HepG2 (cell line): ENCODE results near the gene ZNF316. TPM values are rescaled to one million over a fixed set of nuclear protein-coding genes. Genes with fewer than 3 reads are reported as not detected.

Experiments used
- ATAC-seq: fragments of 200-7000 bp; cut with Tn5 transposase; 3 replicates; pipeline ENCODE4 v1.9.1; 2020; ENCODE audit warnings: mild to moderate bottlenecking, moderate library complexity
- BruUV-seq: library from RNA; stranded (reverse); fragments of 400-500 nt; replicated peaks from 2 replicates; lab custom pipeline; 2021; lab: Mats Ljungman, UMichigan
- CTCF ChIA-PET: fragments of 300-600 bp; formaldehyde crosslinking; extraction: SDS; loops from one replicate; lab custom pipeline; 2021; ENCODE audit warnings: low total read pairs, inconsistent platforms, low intra/inter-chr PET ratio; lab: Yijun Ruan, JAX
- POLR2A ChIA-PET: fragments of 350-600 bp; sonication (Branson Sonifier 250); formaldehyde crosslinking; loops from one replicate; lab custom pipeline; 2020; ENCODE audit warnings: antibody characterized with exemption, inconsistent platforms; lab: Yijun Ruan, JAX
- DNase-seq: peaks from one replicate; pipeline ENCODE4 v3.0.0-alpha.2; 2015; ENCODE audit warnings: low spot score
- FAIRE-seq: peaks from 3 replicates; lab custom pipeline; 2011; peaks lifted over from hg19 to GRCh38; lab: Jason Lieb, UNC
- H2AFZ ChIP-seq: one replicate; pipeline ENCODE4 v1.6.1; 2011; ENCODE audit warnings: low read length, inconsistent platforms
- H3K27ac ChIP-seq: fragments of 300-600 bp; 3 replicates; pipeline ENCODE4 v1.8.0; 2011; ENCODE audit warnings: mixed run types, mild to moderate bottlenecking, mixed read lengths, low read length, inconsistent platforms; ENCODE audit not compliant: insufficient read depth; ENCODE audit errors: extremely low read length
- H3K27me3 ChIP-seq, 2 experiments: fragments of 200-600 bp in 1 of 2; 2 replicates in 1 of 2; 3 replicates in 1 of 2; pipeline versions ENCODE4 v1.6.0 to v1.8.0; 2011; ENCODE audit warnings: low read length in 2 of 2, mild to moderate bottlenecking in 2 of 2, moderate library complexity in 2 of 2, inconsistent platforms in 1 of 2; ENCODE audit not compliant: insufficient read depth in 2 of 2, control insufficient read depth in 1 of 2
- H3K36me3 ChIP-seq, 2 experiments: fragments of 200-600 bp in 1 of 2; replicated peaks in 1 of 2; 2 replicates in 1 of 2; 3 replicates in 1 of 2; pipeline versions ENCODE4 v1.5.1 to v1.8.0; 2011; ENCODE audit warnings: low read length in 2 of 2, inconsistent platforms in 1 of 2; ENCODE audit not compliant: insufficient read depth in 2 of 2, control insufficient read depth in 1 of 2
- H3K4me1 ChIP-seq: 2 replicates; pipeline ENCODE4 v1.5.1; 2012; ENCODE audit warnings: low read length, inconsistent platforms; ENCODE audit not compliant: insufficient read depth
- H3K4me2 ChIP-seq: 2 replicates; pipeline ENCODE4 v1.6.0; 2011; ENCODE audit warnings: low read depth, low read length, inconsistent platforms
- H3K4me3 ChIP-seq, 3 experiments: fragments of 200-600 bp in 1 of 3; sonication (generic), shearing (Covaris generic) in 1 of 3; replicated peaks in 1 of 3; 2 replicates each; pipeline ENCODE4 v1.5.1; 2011 to 2016; ENCODE audit warnings: low read length in 3 of 3, inconsistent platforms in 2 of 3, low read depth in 2 of 3, mild to moderate bottlenecking in 2 of 3, control low read depth in 1 of 3, mixed read lengths in 1 of 3; ENCODE audit not compliant: insufficient read depth in 1 of 3
- H3K79me2 ChIP-seq: one replicate; pipeline ENCODE4 v1.6.1; 2011; ENCODE audit warnings: low read length, inconsistent platforms; ENCODE audit not compliant: insufficient read depth
- H3K9ac ChIP-seq: 2 replicates; pipeline ENCODE4 v1.6.0; 2011; ENCODE audit warnings: mild to moderate bottlenecking, low read depth, low read length, inconsistent platforms; ENCODE audit not compliant: insufficient read depth
- H3K9me3 ChIP-seq: 2 replicates; pipeline ENCODE4 v1.5.1; 2012; ENCODE audit warnings: mild to moderate bottlenecking, low read length
- H4K20me1 ChIP-seq: 2 replicates; pipeline ENCODE4 v1.6.0; 2011; ENCODE audit warnings: inconsistent platforms, mild to moderate bottlenecking, low read length, moderate library complexity; ENCODE audit not compliant: insufficient read depth
- FLYWCH1 ChIP-seq: sonication (generic); formaldehyde crosslinking; IDR thresholded peaks from 2 replicates; pipeline ENCODE4 v1.8.1; 2023; ENCODE audit warnings: mild to moderate bottlenecking, missing genetic modification reagents
- GZF1 ChIP-seq: sonication (generic); formaldehyde crosslinking; IDR thresholded peaks from 2 replicates; pipeline ENCODE4 v1.5.1; 2020; ENCODE audit warnings: mild to moderate bottlenecking, missing genetic modification reagents
- TOE1 ChIP-seq: sonication (generic); formaldehyde crosslinking; IDR thresholded peaks from 2 replicates; pipeline ENCODE4 v1.4.0; 2020; ENCODE audit warnings: mild to moderate bottlenecking, missing genetic modification reagents
- ZFP36L1 ChIP-seq: sonication (generic); formaldehyde crosslinking; IDR thresholded peaks from 2 replicates; pipeline ENCODE4 v1.8.0; 2022; ENCODE audit warnings: mild to moderate bottlenecking, missing genetic modification reagents, moderate library complexity
- ZNF232 ChIP-seq: sonication (generic); formaldehyde crosslinking; IDR thresholded peaks from 2 replicates; pipeline ENCODE4 v1.4.0; 2020; ENCODE audit warnings: missing genetic modification reagents, borderline replicate concordance
- ZNF33A ChIP-seq: sonication (generic); formaldehyde crosslinking; IDR thresholded peaks from 2 replicates; pipeline ENCODE4 v1.5.1; 2020; ENCODE audit warnings: missing genetic modification reagents, mild to moderate bottlenecking, moderate library complexity, borderline replicate concordance
- ZNF672 ChIP-seq: sonication (generic); formaldehyde crosslinking; IDR thresholded peaks from 2 replicates; pipeline ENCODE4 v1.8.1; 2022; ENCODE audit warnings: missing genetic modification reagents
- WGBS: methylation state at CpG from one replicate; pipeline ENCODE4 v1.1.6; 2017; ENCODE audit warnings: low lambda C conversion rate; 5-methylcytosine and 5-hydroxymethylcytosine counted together
- in situ Hi-C: cut with HindIII; loops from 2 replicates; pipeline ENCODE4 v1.10.0; 2017; ENCODE audit warnings: low pct_unique_long_range_greater_than_20kb; ENCODE audit not compliant: extremely low pct_ligation_motif_present
- intact Hi-C: fragments of 100-400 bp; cut with micrococcal nuclease; formaldehyde crosslinking; loops from one replicate; pipeline ENCODE4 v1.10.0; 2022; ENCODE audit not compliant: unreplicated experiment
- polyA plus RNA-seq, 8 experiments: library from polyadenylated mRNA; depleted of rRNA in 3 of 8; stranded (reverse) in 7 of 8; unstranded in 1 of 8; fragments of >200 nt; fragmentation: Illumina TruSeq in 4 of 8; extraction: Trizol in 4 of 8; gene quantifications; 2 replicates each; pipeline versions ENCODE4 v1.2.1 to v1.2.3, GENCODE V29; 2011 to 2016; ENCODE audit warnings: low read depth in 4 of 8, missing spikeins in 1 of 8, mixed read lengths in 1 of 8; ENCODE audit not compliant: insufficient read depth in 1 of 8
- total RNA-seq, 5 experiments: library from RNA; depleted of rRNA; stranded (reverse); fragments of >200 nt; fragmentation: Illumina TruSeq; extraction: Trizol; gene quantifications; 2 replicates each; pipeline ENCODE4 v1.2.3, GENCODE V29; 2016; ENCODE audit warnings: low read depth in 1 of 5
- TF ChIP-seq, protein P1 (sequence below): IDR thresholded peaks from 2 replicates; pipeline ENCODE4 v1.6.1; 2016; ENCODE audit warnings: control low read depth
- TF ChIP-seq, protein P2 (sequence below), 2 experiments: sonication (generic) in 1 of 2; formaldehyde crosslinking in 1 of 2; IDR thresholded peaks; 2 replicates each; pipeline versions ENCODE4 v1.4.0 to v1.6.1; 2018 to 2020; ENCODE audit warnings: missing genetic modification reagents in 2 of 2, borderline replicate concordance in 1 of 2, low read depth in 1 of 2, mild to moderate bottlenecking in 1 of 2, missing biosample characterization in 1 of 2
- TF ChIP-seq, protein P3 (sequence below): sonication (generic); formaldehyde crosslinking; IDR thresholded peaks from 2 replicates; pipeline ENCODE4 v1.4.0; 2020; ENCODE audit warnings: mild to moderate bottlenecking, missing genetic modification reagents
- TF ChIP-seq, protein P4 (sequence below): sonication (generic); formaldehyde crosslinking; IDR thresholded peaks from 2 replicates; pipeline ENCODE4 v1.5.0; 2020; ENCODE audit warnings: mild to moderate bottlenecking, missing genetic modification reagents, borderline replicate concordance

ZNF316 gene
- total and polyA plus RNA-seq, 2 of the 13 experiments (the other 11 are each of a cell fraction or from before 2014, with no cell fraction given): 4.3 to 9.9 TPM

DNA sequence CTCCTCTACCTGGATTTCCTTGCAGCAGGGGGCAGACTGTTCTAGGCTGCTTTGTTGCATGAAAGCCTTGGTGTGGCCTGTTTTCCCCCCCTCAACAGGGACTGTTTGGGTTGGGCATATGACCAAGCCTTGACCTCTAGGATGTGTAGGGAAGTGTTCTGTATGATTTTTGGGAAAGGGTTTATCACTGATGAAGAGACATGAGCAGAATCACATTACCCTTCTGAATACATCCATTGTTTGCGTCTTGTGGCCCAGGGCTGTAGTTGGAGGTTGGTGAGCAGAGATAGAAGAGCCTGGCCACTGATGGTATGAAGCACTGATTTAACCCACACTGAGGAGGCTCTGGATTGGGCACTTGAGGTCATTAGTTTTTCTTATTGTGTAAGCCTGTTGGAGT, 43.0 kb downstream of the ZNF316 start:
- Histone ChIP-seq H3K9me3 (peaks cover 54% of the 10 kb centered on the region), H3K36me3 (no peaks in the 10 kb centered on the region), H3K4me3 (no peak overlapping the region), H3K4me1 (no peaks in the 10 kb centered on the region), H3K9ac (no peak overlapping the region), H3K79me2 (no peaks in the 10 kb centered on the region), H3K4me2 (no peak overlapping the region), H2AFZ (no peak overlapping the region), H3K27me3 (no peaks in the 10 kb centered on the region), H4K20me1 (no peaks in the 10 kb centered on the region), H3K27ac (no peak overlapping the region)
- POLR2A ChIA-PET: no interaction called here
- FAIRE-seq: no peak
- no peak; the same call in 2 of the 3 replicates for ATAC-seq
- intact Hi-C loops (no loop called here), in situ Hi-C loops (no loop called here)
- TF ChIP-seq, protein P1, sequence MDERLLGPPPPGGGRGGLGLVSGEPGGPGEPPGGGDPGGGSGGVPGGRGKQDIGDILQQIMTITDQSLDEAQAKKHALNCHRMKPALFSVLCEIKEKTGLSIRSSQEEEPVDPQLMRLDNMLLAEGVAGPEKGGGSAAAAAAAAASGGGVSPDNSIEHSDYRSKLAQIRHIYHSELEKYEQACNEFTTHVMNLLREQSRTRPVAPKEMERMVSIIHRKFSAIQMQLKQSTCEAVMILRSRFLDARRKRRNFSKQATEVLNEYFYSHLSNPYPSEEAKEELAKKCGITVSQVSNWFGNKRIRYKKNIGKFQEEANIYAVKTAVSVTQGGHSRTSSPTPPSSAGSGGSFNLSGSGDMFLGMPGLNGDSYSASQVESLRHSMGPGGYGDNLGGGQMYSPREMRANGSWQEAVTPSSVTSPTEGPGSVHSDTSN (CRISPR knock-in tag): no peak
- no peak for TF ChIP-seq FLYWCH1 (CRISPR knock-in tag)
- TF ChIP-seq, protein P2, sequence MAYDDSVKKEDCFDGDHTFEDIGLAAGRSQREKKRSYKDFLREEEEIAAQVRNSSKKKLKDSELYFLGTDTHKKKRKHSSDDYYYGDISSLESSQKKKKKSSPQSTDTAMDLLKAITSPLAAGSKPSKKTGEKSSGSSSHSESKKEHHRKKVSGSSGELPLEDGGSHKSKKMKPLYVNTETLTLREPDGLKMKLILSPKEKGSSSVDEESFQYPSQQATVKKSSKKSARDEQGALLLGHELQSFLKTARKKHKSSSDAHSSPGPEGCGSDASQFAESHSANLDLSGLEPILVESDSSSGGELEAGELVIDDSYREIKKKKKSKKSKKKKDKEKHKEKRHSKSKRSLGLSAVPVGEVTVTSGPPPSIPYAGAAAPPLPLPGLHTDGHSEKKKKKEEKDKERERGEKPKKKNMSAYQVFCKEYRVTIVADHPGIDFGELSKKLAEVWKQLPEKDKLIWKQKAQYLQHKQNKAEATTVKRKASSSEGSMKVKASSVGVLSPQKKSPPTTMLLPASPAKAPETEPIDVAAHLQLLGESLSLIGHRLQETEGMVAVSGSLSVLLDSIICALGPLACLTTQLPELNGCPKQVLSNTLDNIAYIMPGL (CRISPR knock-in tag; IDR thresholded peaks at IDR 0.05; ENCODE audit: borderline replicate concordance in 1 of 2, low read depth in 1 of 2): no peak
- no peak for TF ChIP-seq ZNF232 (CRISPR knock-in tag)
- TF ChIP-seq ZFP36L1 (CRISPR knock-in tag): no peak
- TF ChIP-seq GZF1 (CRISPR knock-in tag): no peak
- TF ChIP-seq TOE1 (CRISPR knock-in tag): no peak
- TF ChIP-seq, protein P3, sequence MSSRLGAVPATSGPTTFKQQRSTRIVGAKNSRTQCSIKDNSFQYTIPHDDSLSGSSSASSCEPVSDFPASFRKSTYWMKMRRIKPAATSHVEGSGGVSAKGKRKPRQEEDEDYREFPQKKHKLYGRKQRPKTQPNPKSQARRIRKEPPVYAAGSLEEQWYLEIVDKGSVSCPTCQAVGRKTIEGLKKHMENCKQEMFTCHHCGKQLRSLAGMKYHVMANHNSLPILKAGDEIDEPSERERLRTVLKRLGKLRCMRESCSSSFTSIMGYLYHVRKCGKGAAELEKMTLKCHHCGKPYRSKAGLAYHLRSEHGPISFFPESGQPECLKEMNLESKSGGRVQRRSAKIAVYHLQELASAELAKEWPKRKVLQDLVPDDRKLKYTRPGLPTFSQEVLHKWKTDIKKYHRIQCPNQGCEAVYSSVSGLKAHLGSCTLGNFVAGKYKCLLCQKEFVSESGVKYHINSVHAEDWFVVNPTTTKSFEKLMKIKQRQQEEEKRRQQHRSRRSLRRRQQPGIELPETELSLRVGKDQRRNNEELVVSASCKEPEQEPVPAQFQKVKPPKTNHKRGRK: no peak
- no peak for TF ChIP-seq ZNF33A (CRISPR knock-in tag)
- TF ChIP-seq, protein P4, sequence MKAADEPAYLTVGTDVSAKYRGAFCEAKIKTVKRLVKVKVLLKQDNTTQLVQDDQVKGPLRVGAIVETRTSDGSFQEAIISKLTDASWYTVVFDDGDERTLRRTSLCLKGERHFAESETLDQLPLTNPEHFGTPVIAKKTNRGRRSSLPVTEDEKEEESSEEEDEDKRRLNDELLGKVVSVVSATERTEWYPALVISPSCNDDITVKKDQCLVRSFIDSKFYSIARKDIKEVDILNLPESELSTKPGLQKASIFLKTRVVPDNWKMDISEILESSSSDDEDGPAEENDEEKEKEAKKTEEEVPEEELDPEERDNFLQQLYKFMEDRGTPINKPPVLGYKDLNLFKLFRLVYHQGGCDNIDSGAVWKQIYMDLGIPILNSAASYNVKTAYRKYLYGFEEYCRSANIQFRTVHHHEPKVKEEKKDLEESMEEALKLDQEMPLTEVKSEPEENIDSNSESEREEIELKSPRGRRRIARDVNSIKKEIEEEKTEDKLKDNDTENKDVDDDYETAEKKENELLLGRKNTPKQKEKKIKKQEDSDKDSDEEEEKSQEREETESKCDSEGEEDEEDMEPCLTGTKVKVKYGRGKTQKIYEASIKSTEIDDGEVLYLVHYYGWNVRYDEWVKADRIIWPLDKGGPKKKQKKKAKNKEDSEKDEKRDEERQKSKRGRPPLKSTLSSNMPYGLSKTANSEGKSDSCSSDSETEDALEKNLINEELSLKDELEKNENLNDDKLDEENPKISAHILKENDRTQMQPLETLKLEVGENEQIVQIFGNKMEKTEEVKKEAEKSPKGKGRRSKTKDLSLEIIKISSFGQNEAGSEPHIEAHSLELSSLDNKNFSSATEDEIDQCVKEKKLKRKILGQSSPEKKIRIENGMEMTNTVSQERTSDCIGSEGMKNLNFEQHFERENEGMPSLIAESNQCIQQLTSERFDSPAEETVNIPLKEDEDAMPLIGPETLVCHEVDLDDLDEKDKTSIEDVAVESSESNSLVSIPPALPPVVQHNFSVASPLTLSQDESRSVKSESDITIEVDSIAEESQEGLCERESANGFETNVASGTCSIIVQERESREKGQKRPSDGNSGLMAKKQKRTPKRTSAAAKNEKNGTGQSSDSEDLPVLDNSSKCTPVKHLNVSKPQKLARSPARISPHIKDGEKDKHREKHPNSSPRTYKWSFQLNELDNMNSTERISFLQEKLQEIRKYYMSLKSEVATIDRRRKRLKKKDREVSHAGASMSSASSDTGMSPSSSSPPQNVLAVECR (CRISPR knock-in tag): no peak
- TF ChIP-seq ZNF672 (CRISPR knock-in tag): no peak
- CTCF ChIA-PET: no interaction called here
- 100% methylated on average over 1 of the region's 1 CpG for WGBS
- BruUV-seq: no TSS peak
- no peak for DNase-seq
